K562 (cell line): Measurements from ENCODE around the gene STX3. TPM values are rescaled to one million over a fixed set of nuclear protein-coding genes. Genes with fewer than 3 reads are reported as not detected.
A peak's percentile ranks its signal among the peaks of the same experiment; 100 is the strongest.

Source experiments
- RBM17 ChIP-seq: fragments of 200-400 bp; formaldehyde crosslinking; IDR thresholded peaks from 2 replicates; pipeline ENCODE4 v1.6.1; 2017; ENCODE audit warnings: low read depth, mild to moderate bottlenecking, low read length, borderline replicate concordance
- TCF7 ChIP-seq: sonication (generic); IDR thresholded peaks from 2 replicates; pipeline ENCODE4 v1.6.1; 2016; ENCODE audit warnings: antibody characterized with exemption, borderline replicate concordance
- XRCC3 ChIP-seq: fragments of 450-650 bp; IDR thresholded peaks from 2 replicates; pipeline ENCODE4 v1.6.1; 2017; ENCODE audit warnings: mild to moderate bottlenecking, moderate library complexity
- ZNF311 ChIP-seq: fragments of 250-450 bp; sonication (Bioruptor Pico); IDR thresholded peaks from 2 replicates; pipeline ENCODE4 v1.4.0; 2020; ENCODE audit warnings: mild to moderate bottlenecking, moderate library complexity
- ZNF699 ChIP-seq: fragments of 250-450 bp; sonication (Bioruptor Pico); IDR thresholded peaks from 2 replicates; pipeline ENCODE4 v1.8.0; 2021; ENCODE audit warnings: mild to moderate bottlenecking, moderate library complexity; ENCODE audit not compliant: insufficient replicate concordance
- polyA plus RNA-seq, 8 experiments: library from polyadenylated mRNA; depleted of rRNA in 4 of 8; stranded (reverse) in 5 of 8; unstranded in 3 of 8; fragments of >200 nt; fragmentation: Nextera tagmentation in 2 of 8; fragmentation: Illumina TruSeq in 1 of 8; extraction: Ambion mirVana in 2 of 8; extraction: Trizol in 1 of 8; gene quantifications; 2 replicates each; pipeline versions ENCODE4 v1.2.1 to v1.2.3, GENCODE V29; 2011 to 2014; ENCODE audit warnings: inconsistent platforms in 1 of 8, missing spikeins in 1 of 8
- total RNA-seq, 7 experiments: library from RNA; depleted of rRNA in 6 of 7; stranded (reverse); fragments of >200 nt in 6 of 7; fragmentation: Illumina TruSeq in 2 of 7; extraction: Trizol in 2 of 7; gene quantifications; 2 replicates each; pipeline versions ENCODE4 v1.2.1 to v1.2.3, GENCODE V29; 2011 to 2021; ENCODE audit warnings: low replicate concordance in 1 of 7
- TF ChIP-seq, protein P1 (sequence below), 2 experiments: fragments of 450-650 bp in 1 of 2; sonication (generic) in 1 of 2; formaldehyde crosslinking in 1 of 2; IDR thresholded peaks; 2 replicates each; pipeline versions ENCODE4 v1.7.1 to v1.9.0; 2016 to 2022; ENCODE audit warnings: inconsistent platforms in 1 of 2, mild to moderate bottlenecking in 1 of 2, missing genetic modification reagents in 1 of 2
- TF ChIP-seq, protein P2 (sequence below): sonication (generic); formaldehyde crosslinking; IDR thresholded peaks from 2 replicates; pipeline ENCODE4 v1.8.1; 2023; ENCODE audit warnings: mild to moderate bottlenecking, missing genetic modification reagents

Gene STX3
- total and polyA plus RNA-seq, 9 of the 15 experiments (the other 6 are each of a cell fraction or from before 2014, with no cell fraction given) = 12.0 to 91.6 (median 48.7) TPM

DNA sequence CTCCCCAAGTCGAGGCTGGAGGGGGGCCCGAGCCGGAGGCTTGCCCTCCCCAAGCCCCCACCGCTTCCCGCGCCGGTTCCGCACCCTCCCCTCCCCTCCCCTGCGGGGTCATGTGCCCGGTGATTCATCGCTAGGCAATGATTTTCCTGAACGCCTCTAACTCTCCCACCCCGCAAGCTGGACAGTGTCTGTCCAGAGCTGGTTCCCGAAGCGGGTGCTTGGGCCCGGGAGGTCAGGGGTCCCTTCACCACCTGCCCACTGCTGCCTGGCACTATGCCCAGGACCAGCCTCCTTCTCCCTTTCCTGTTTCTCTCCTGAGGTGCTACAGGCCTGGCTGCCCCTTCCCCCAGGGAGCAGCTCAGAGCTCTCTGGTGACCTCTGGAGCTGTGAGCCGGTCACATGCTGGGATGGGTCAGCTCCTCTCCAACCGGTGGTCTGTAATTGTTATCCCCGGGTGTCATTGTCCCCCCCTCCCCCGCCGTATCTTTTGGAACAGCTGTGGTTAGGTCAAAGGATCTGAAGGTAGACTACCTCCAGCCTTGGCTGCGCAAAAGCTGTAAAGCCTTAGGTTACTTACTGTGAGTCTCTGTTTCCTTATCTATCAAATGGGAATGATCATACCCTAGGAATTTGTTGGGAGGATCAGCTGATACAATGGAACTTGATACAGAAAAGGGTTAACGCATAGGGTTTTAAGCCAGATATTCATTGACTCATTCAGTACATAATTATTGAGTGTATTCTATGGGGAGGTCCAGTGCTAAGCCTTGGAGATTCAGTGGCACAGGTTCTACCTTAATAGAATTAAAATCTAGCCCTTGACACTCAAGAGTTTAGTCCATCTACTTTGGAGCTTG lies 753 bp downstream of the STX3 start (continued):
- TF ChIP-seq, protein P1, sequence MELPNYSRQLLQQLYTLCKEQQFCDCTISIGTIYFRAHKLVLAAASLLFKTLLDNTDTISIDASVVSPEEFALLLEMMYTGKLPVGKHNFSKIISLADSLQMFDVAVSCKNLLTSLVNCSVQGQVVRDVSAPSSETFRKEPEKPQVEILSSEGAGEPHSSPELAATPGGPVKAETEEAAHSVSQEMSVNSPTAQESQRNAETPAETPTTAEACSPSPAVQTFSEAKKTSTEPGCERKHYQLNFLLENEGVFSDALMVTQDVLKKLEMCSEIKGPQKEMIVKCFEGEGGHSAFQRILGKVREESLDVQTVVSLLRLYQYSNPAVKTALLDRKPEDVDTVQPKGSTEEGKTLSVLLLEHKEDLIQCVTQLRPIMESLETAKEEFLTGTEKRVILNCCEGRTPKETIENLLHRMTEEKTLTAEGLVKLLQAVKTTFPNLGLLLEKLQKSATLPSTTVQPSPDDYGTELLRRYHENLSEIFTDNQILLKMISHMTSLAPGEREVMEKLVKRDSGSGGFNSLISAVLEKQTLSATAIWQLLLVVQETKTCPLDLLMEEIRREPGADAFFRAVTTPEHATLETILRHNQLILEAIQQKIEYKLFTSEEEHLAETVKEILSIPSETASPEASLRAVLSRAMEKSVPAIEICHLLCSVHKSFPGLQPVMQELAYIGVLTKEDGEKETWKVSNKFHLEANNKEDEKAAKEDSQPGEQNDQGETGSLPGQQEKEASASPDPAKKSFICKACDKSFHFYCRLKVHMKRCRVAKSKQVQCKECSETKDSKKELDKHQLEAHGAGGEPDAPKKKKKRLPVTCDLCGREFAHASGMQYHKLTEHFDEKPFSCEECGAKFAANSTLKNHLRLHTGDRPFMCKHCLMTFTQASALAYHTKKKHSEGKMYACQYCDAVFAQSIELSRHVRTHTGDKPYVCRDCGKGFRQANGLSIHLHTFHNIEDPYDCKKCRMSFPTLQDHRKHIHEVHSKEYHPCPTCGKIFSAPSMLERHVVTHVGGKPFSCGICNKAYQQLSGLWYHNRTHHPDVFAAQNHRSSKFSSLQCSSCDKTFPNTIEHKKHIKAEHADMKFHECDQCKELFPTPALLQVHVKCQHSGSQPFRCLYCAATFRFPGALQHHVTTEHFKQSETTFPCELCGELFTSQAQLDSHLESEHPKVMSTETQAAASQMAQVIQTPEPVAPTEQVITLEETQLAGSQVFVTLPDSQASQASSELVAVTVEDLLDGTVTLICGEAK (IDR thresholded peaks at IDR 0.05) = no peak
- TF ChIP-seq, protein P1 (CRISPR knock-in tag; IDR thresholded peaks at IDR 0.05) = 0 out of 2 replicates have a peak, but pooled peaks have one; percentile 11
- TF ChIP-seq, protein P2, sequence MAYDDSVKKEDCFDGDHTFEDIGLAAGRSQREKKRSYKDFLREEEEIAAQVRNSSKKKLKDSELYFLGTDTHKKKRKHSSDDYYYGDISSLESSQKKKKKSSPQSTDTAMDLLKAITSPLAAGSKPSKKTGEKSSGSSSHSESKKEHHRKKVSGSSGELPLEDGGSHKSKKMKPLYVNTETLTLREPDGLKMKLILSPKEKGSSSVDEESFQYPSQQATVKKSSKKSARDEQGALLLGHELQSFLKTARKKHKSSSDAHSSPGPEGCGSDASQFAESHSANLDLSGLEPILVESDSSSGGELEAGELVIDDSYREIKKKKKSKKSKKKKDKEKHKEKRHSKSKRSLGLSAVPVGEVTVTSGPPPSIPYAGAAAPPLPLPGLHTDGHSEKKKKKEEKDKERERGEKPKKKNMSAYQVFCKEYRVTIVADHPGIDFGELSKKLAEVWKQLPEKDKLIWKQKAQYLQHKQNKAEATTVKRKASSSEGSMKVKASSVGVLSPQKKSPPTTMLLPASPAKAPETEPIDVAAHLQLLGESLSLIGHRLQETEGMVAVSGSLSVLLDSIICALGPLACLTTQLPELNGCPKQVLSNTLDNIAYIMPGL (CRISPR knock-in tag) = no peak
- TF ChIP-seq XRCC3 = no peak
- TF ChIP-seq ZNF699 (CRISPR knock-in tag) = no peak
- no peak for TF ChIP-seq ZNF311
- TF ChIP-seq RBM17 = no peak
- TF ChIP-seq TCF7 = no peak
